ENCODE measurements around the gene FEZ2.

Gene FEZ2

GRCh38 chr2:36545871-36546416, 52.0 kb downstream of the FEZ2 start:
- no peak overlapping the region for H3K4me3 ChIP-seq (ENCODE audit: low read length)
- TF ChIP-seq CTCF (conservative IDR thresholded peaks at IDR 0.05; ENCODE audit: low read depth, low read length) = no peak
- no peak for DNase-seq (ENCODE audit: low read depth)

GRCh38 chr2:36544638-36545338, 53.2 kb downstream of the FEZ2 start:
- TF ChIP-seq CTCF (conservative IDR thresholded peaks at IDR 0.05; ENCODE audit: low read depth, low read length) = peak; percentile 54
- H3K4me3 ChIP-seq (ENCODE audit: low read length) = no peak overlapping the region
- DNase-seq (ENCODE audit: low read depth) = no peak

GRCh38 chr2:36541891-36542595, 55.9 kb downstream of the FEZ2 start:
- DNase-seq (ENCODE audit: low read depth) = no peak
- no peak for TF ChIP-seq CTCF (conservative IDR thresholded peaks at IDR 0.05; ENCODE audit: low read depth, low read length)
- H3K4me3 ChIP-seq (ENCODE audit: low read length) = no peak overlapping the region

- DNase-seq (ENCODE audit: low read depth) = no peak
- H3K4me3 ChIP-seq (ENCODE audit: low read length) = no peak overlapping the region
- no peak for TF ChIP-seq CTCF (conservative IDR thresholded peaks at IDR 0.05; ENCODE audit: low read depth, low read length)
These were observed 56.8 kb downstream of the FEZ2 start for GRCh38 chr2:36540986-36541754.

- TF ChIP-seq CTCF (conservative IDR thresholded peaks at IDR 0.05; ENCODE audit: low read depth, low read length) = no peak
- H3K4me3 ChIP-seq (ENCODE audit: low read length) = no peak overlapping the region
- DNase-seq (ENCODE audit: low read depth) = no peak
These were observed 58.3 kb downstream of the FEZ2 start for GRCh38 chr2:36539631-36540030.

GRCh38 chr2:36538335-36538734, 59.6 kb downstream of the FEZ2 start:
- no peak overlapping the region for H3K4me3 ChIP-seq (ENCODE audit: low read length)
- TF ChIP-seq CTCF (conservative IDR thresholded peaks at IDR 0.05; ENCODE audit: low read depth, low read length) = no peak
- no peak for DNase-seq (ENCODE audit: low read depth)
